ENCODE results near the gene EGLN2. TPM values are rescaled to one million over a fixed set of nuclear protein-coding genes. Genes with fewer than 3 reads are reported as not detected.

EGLN2 gene
- total RNA-seq, 1 donor from 2014 or later, result 78.9 TPM

DNA sequence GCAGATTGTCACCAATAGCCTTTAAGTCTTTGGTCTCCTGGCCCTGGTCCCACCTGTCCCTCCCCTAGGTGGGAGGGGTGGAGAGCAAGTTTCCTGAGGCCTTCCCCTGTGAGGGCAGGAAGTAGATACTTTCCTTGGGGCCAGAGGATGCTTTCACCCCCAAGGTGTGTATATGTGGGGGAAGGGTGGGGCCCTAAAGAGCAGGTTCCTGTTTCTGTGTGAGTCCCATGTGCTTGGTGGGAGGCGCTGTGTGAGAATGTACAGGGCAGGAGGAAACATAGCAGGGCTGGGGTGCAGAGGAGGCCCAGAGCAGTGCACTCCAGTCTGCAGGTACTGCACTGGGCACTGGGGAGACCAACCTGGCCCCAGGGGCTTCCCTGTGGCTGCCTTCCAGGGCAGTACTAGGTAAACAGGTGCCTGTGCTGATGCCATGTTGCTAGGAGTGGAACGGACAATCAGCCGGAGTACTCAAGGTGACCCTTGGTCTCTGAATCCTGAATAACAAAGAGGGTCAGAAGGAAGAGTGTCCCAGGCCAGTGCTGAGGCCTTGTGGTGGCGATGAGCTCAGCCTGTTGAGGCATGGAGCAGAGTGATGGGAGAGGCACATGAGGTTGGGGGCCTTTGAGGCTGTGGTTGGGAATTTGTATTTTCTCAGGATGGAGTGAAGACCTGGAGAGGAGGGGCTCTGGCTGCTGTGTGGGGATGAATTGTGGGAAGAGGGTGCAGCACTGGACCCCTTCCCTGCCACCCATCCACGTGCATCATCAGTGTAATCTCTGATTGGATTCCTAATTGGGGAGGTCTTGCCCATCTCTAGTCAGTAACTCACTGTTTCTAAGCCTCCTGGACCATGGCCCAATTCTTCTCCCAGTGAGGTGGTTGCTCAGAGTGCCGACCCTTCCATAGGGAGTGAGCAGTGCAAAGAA is 5.1 kb downstream of the EGLN2 start:
- H3K4me3 ChIP-seq (ENCODE audit: low read depth, low read length), result no peak overlapping the region
- no peak for DNase-seq (ENCODE audit: low read depth)
- TF ChIP-seq CTCF (conservative IDR thresholded peaks at IDR 0.05; ENCODE audit: low read depth, low read length), result no peak

GRCh38 chr19:40804783-40805242 is 5.8 kb downstream of the EGLN2 start:
- DNase-seq (ENCODE audit: low read depth), result no peak
- TF ChIP-seq CTCF (conservative IDR thresholded peaks at IDR 0.05; ENCODE audit: low read depth, low read length), result peak; percentile 31
- H3K4me3 ChIP-seq (ENCODE audit: low read depth, low read length), result no peak overlapping the region

DNA sequence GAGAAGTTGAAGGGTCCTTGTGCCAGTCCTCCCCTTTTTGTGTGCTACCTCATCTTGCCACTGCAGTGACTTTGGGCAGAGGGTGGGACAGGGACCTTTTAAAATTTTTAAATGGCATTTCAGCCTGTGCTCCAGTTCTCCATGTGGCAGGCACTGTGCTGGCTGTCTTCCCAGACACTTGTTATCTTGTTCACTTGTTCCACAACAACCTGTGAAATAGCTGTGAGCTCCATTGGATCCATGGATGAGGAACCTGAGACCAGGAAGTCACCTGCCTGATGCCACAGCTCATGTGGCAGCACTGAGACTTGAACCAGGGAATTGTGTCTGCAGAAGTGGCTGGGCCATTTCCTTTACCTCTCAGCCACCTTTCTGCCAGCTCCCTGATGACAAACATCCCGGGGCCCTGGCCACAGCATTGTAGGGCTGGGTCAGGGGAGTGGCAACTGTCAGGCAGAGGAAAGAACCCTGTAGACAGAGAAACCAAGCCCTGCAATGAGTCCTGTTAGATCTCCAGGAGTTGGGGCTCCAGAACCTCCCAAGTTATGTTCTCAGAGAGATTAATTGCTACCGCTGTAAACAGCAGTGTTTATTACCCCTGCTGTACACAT is 6.4 kb downstream of the EGLN2 start:
- no peak overlapping the region for H3K4me3 ChIP-seq (ENCODE audit: low read depth, low read length)
- no peak for DNase-seq (ENCODE audit: low read depth)
- no peak for TF ChIP-seq CTCF (conservative IDR thresholded peaks at IDR 0.05; ENCODE audit: low read depth, low read length)

DNA sequence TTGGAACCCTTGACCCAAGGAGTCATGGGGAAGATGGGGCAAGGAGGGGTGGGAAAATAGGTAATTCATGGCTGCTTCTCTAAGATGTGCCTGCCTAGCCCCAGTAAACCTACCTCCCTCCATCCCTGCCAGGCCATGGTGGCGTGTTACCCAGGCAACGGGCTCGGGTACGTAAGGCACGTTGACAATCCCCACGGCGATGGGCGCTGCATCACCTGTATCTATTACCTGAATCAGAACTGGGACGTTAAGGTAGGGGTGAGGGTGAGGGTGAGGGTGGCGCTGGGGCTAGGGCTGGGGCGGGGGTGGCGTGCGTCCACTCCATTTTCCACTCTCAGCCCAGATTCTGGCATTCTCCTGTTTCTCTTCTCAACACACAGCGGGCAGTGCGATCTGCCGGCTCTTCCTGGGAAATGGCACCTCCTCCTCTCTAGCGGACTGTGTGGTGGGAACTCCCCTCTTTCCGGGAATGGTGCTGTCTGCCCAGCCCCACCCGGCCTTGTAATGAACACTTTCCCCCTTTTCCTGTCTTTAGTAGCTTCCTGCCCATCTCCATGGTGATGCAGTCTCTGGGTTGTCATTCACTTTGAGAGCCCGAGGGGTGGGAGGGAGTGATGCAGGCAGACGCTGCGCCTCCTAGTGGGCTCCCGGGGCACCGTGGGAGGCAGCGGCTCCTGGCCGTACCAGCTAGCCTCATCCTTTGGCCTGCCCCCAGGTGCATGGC is 7.6 kb downstream of the EGLN2 start:
- peak; percentile 74 for TF ChIP-seq CTCF (conservative IDR thresholded peaks at IDR 0.05; ENCODE audit: low read depth, low read length)
- no peak for DNase-seq (ENCODE audit: low read depth)
- no peak overlapping the region for H3K4me3 ChIP-seq (ENCODE audit: low read depth, low read length)

DNA sequence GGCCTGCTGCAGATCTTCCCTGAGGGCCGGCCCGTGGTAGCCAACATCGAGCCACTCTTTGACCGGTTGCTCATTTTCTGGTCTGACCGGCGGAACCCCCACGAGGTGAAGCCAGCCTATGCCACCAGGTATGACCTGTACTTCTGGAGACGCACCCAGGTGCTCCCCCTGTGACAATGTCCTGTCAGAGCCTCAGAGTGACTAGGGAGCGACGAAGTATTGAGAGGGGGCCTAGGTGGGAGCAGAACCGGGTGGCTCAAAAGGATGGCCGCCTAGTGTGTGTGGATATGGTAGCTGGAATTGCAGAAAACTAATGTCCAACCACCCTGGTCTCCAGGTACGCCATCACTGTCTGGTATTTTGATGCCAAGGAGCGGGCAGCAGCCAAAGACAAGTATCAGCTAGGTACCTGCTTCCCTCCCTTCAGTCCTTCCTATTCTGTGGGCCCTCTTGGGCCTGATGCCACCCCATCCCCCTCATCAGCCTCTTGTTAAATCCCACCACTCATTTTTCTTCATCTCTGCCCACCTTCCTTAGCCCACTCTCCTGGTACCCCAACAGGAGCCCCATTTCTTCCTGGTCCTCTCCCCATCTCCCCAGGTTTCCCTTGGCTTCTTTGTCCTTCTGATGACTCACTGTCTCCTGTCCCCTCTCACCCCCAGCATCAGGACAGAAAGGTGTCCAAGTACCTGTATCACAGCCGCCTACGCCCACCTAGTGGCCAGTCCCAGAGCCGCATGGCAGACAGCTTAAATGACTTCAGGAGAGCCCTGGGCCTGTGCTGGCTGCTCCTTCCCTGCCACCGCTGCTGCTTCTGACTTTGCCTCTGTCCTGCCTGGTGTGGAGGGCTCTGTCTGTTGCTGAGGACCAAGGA is 8.4 kb downstream of the EGLN2 start:
- TF ChIP-seq CTCF (conservative IDR thresholded peaks at IDR 0.05; ENCODE audit: low read depth, low read length), result peak; percentile 50
- DNase-seq (ENCODE audit: low read depth), result no peak

GRCh38 chr19:40808021-40808325 is 9.0 kb downstream of the EGLN2 start:
- no peak for TF ChIP-seq CTCF (conservative IDR thresholded peaks at IDR 0.05; ENCODE audit: low read depth, low read length)
- no peak overlapping the region for H3K4me3 ChIP-seq (ENCODE audit: low read depth, low read length)
- DNase-seq (ENCODE audit: low read depth), result no peak

More for the DNA sequence above, 8.4 kb downstream of the EGLN2 start:
- no peak overlapping the region for H3K4me3 ChIP-seq (ENCODE audit: low read depth, low read length)
